ENCODE measurements around the gene ARFGEF3. TPM values are rescaled to one million over a fixed set of nuclear protein-coding genes. Genes with fewer than 3 reads are reported as not detected.

ARFGEF3 gene
- total and polyA plus RNA-seq, 10 of the 15 experiments (the other 5 are each of a cell fraction or from before 2014, with no cell fraction given), result under 0.01 to 0.08 (median 0.02) TPM; not detected in 1

GRCh38 chr6:138291849-138292181, 130.1 kb downstream of the ARFGEF3 start:
- DNase-seq (ENCODE audit: low read depth, low spot score) (no peak), ATAC-seq (no peak), FAIRE-seq (no peak)
- no TSS peak for BruUV-seq (replicated peaks)
- H3K79me2 ChIP-seq (ENCODE audit: control insufficient read depth, insufficient read depth, low read length), result no peaks in the 10 kb centered on the region
- ChIA-PET CTCF (interaction anchor here (0.6 kb wide), 1 partner anchor 1323 kb away, joined by 3 read pairs; no protein-coding TSS in a partner anchor), POLR2A (no interaction called here), SMC1A (ENCODE audit: uncharacterized antibody, unreplicated experiment) (no interaction called here), RAD21 (ENCODE audit: unreplicated experiment) (no interaction called here)
- intact Hi-C loops (cut with micrococcal nuclease; ENCODE audit: unreplicated experiment) (no loop called here), in situ Hi-C loops (cut with MboI) (no loop called here)
- H3K27me3 ChIP-seq (replicated peaks in 1 of 2; ENCODE audit: control insufficient read depth in 2 of 2, insufficient read depth in 2 of 2, low read length in 1 of 2), result no peaks in the 10 kb centered on the region
- no peak overlapping the region for H3K27ac ChIP-seq (ENCODE audit: control insufficient read depth, insufficient read depth)
- no peak overlapping the region for H3K4me3 ChIP-seq
- no peak overlapping the region for H3K4me2 ChIP-seq (ENCODE audit: control insufficient read depth, insufficient read depth)
- no peaks in the 10 kb centered on the region for H4K20me1 ChIP-seq (ENCODE audit: control insufficient read depth, insufficient read depth)
- no peaks in the 10 kb centered on the region for H3K4me1 ChIP-seq (ENCODE audit: control insufficient read depth, insufficient read depth, low read length)
- no peak overlapping the region for H3K9ac ChIP-seq (ENCODE audit: control insufficient read depth, insufficient read depth, low read length)
- H2AFZ ChIP-seq (ENCODE audit: control insufficient read depth, low read depth, low read length), result no peak overlapping the region
- no peaks in the 10 kb centered on the region for H3K36me3 ChIP-seq (ENCODE audit: control insufficient read depth in 2 of 2, insufficient read depth in 2 of 2, low read length in 1 of 2)
- WGBS (ENCODE audit: insufficient coverage, insufficient replicate concordance, low lambda C conversion rate, missing lambda C conversion rate), result 69% methylated on average over 27 of the region's 28 CpGs
- TF ChIP-seq ZNF622 (IDR thresholded peaks at IDR 0.05), result no peak
- TF ChIP-seq NR2C2 (IDR thresholded peaks at IDR 0.05; ENCODE audit: borderline replicate concordance, control insufficient read depth, insufficient read length, low read depth), result no peak
- no peak for TF ChIP-seq HDAC2 (IDR thresholded peaks at IDR 0.05)
- no peak for TF ChIP-seq NFYB (IDR thresholded peaks at IDR 0.05; ENCODE audit: insufficient read depth, low read depth, low read length)
- no peak for TF ChIP-seq TCF3 (IDR thresholded peaks at IDR 0.05; ENCODE audit: borderline replicate concordance, insufficient read depth, low read depth, low read length)
- no peak for TF ChIP-seq ATF2 (IDR thresholded peaks at IDR 0.05; ENCODE audit: low read length)
- TF ChIP-seq BCL11A (IDR thresholded peaks at IDR 0.05; ENCODE audit: low read depth, low read length), result no peak
- no peaks in the 10 kb centered on the region for H3K9me3 ChIP-seq (replicated peaks; ENCODE audit: control insufficient read depth, insufficient read depth, low read length)

- ChIA-PET SMC1A (ENCODE audit: uncharacterized antibody, unreplicated experiment) (no interaction called here), RAD21 (ENCODE audit: unreplicated experiment) (no interaction called here), POLR2A (interaction anchor here (0.6 kb wide), 1 partner anchor 604 kb away, joined by 6 read pairs; no protein-coding TSS in a partner anchor), CTCF (interaction anchor here (1.1 kb wide), 1 partner anchor 292 kb away, joined by 3 read pairs; no protein-coding TSS in a partner anchor)
- H3K4me1 ChIP-seq (ENCODE audit: control insufficient read depth, insufficient read depth, low read length), result no peaks in the 10 kb centered on the region
- no peaks in the 10 kb centered on the region for H3K79me2 ChIP-seq (ENCODE audit: control insufficient read depth, insufficient read depth, low read length)
- 26% methylated on average over 6 of the region's 6 CpGs for WGBS (ENCODE audit: insufficient coverage, insufficient replicate concordance, low lambda C conversion rate, missing lambda C conversion rate)
- H3K4me3 ChIP-seq, result no peak overlapping the region
- no peak overlapping the region for H3K4me2 ChIP-seq (ENCODE audit: control insufficient read depth, insufficient read depth)
- H2AFZ ChIP-seq (ENCODE audit: control insufficient read depth, low read depth, low read length), result no peak overlapping the region
- DNase-seq (ENCODE audit: low read depth, low spot score), result no peak
- no peak overlapping the region for H3K27ac ChIP-seq (ENCODE audit: control insufficient read depth, insufficient read depth)
- H3K27me3 ChIP-seq (replicated peaks in 1 of 2; ENCODE audit: control insufficient read depth in 2 of 2, insufficient read depth in 2 of 2, low read length in 1 of 2), result no peaks in the 10 kb centered on the region
- H3K9me3 ChIP-seq (replicated peaks; ENCODE audit: control insufficient read depth, insufficient read depth, low read length), result no peaks in the 10 kb centered on the region
- no peaks in the 10 kb centered on the region for H3K36me3 ChIP-seq (ENCODE audit: control insufficient read depth in 2 of 2, insufficient read depth in 2 of 2, low read length in 1 of 2)
- FAIRE-seq, result no peak
- ATAC-seq, result no peak
- no peaks in the 10 kb centered on the region for H4K20me1 ChIP-seq (ENCODE audit: control insufficient read depth, insufficient read depth)
- H3K9ac ChIP-seq (ENCODE audit: control insufficient read depth, insufficient read depth, low read length), result no peak overlapping the region
- in situ Hi-C loops (cut with MboI), result no loop called here
- BruUV-seq (replicated peaks), result no TSS peak
- intact Hi-C loops (cut with micrococcal nuclease; ENCODE audit: unreplicated experiment), result no loop called here
- TF ChIP-seq PML (IDR thresholded peaks at IDR 0.05; ENCODE audit: low read length) (no peak), SMAD5 (IDR thresholded peaks at IDR 0.05; ENCODE audit: low read depth) (no peak), ATF7 (IDR thresholded peaks at IDR 0.05; ENCODE audit: low read depth) (no peak), SIX5 (IDR thresholded peaks at IDR 0.05; ENCODE audit: low read depth, low read length, severe bottlenecking) (no peak), EGR1 (IDR thresholded peaks at IDR 0.05; ENCODE audit: borderline replicate concordance in 1 of 2, low read depth in 2 of 2, low read length in 2 of 2) (no peak), BHLHE40 (IDR thresholded peaks at IDR 0.05; ENCODE audit: borderline replicate concordance in 1 of 2, low read depth in 2 of 2, low read length in 1 of 2) (no peak), BCLAF1 (IDR thresholded peaks at IDR 0.05) (no peak), FOXK2 (IDR thresholded peaks at IDR 0.05) (no peak), IKZF1 (conservative IDR thresholded peaks at IDR 0.05) (no peak)
Measured at GRCh38 chr6:138292482-138292881, 130.7 kb downstream of the ARFGEF3 start.

All from GM12878 (cell line).